WTC11 (cell line): ENCODE measurements around the gene PDE1A. TPM values are rescaled to one million over a fixed set of nuclear protein-coding genes. Genes with fewer than 3 reads are reported as not detected.

ENCODE experiments used
- ATAC-seq: fragments of 200-7000 bp; cut with Tn5 transposase; 2 replicates; pipeline ENCODE4 v1.10.0; 2021; ENCODE audit warnings: mild to moderate bottlenecking, moderate library complexity
- CTCF ChIA-PET: fragments of 300-600 bp; sonication (Branson Sonifier 250); formaldehyde crosslinking; loops from one replicate; lab custom pipeline; 2021; ENCODE audit warnings: antibody characterized with exemption; lab: Charles Lee
- POLR2A ChIA-PET: fragments of 350-600 bp; sonication (Branson Sonifier 250); formaldehyde crosslinking; loops from one replicate; lab custom pipeline; 2021; ENCODE audit warnings: antibody characterized with exemption; lab: Charles Lee
- DNase-seq: peaks from one replicate; pipeline ENCODE4 v3.0.0; 2021; ENCODE audit warnings: low spot score
- H3K27ac Mint-ChIP-seq: 2 replicates; pipeline ENCODE4 v1.8.0; 2021; ENCODE audit warnings: mixed read lengths
- H3K27me3 Mint-ChIP-seq: 2 replicates; pipeline ENCODE4 v1.8.0; 2021; ENCODE audit warnings: low read depth, mild to moderate bottlenecking, moderate library complexity, mixed read lengths
- H3K36me3 Mint-ChIP-seq: 2 replicates; pipeline ENCODE4 v1.8.0; 2021; ENCODE audit warnings: mixed read lengths
- H3K4me1 Mint-ChIP-seq: 2 replicates; pipeline ENCODE4 v1.8.0; 2022; ENCODE audit warnings: mixed read lengths
- H3K4me3 Mint-ChIP-seq: 2 replicates; pipeline ENCODE4 v1.8.0; 2021; ENCODE audit warnings: mild to moderate bottlenecking, moderate library complexity, mixed read lengths
- H3K9me3 Mint-ChIP-seq: 2 replicates; pipeline ENCODE4 v1.8.0; 2021; ENCODE audit warnings: mixed read lengths
- AFF4 ChIP-seq: sonication (generic); formaldehyde crosslinking; IDR thresholded peaks from 2 replicates; pipeline ENCODE4 v1.8.1; 2023; ENCODE audit warnings: mild to moderate bottlenecking, missing genetic modification reagents, borderline replicate concordance
- ELF4 ChIP-seq: sonication (generic); formaldehyde crosslinking; IDR thresholded peaks from 2 replicates; pipeline ENCODE4 v1.8.1; 2022; ENCODE audit warnings: low read depth, mild to moderate bottlenecking, moderate library complexity, missing genetic modification reagents
- EMX1 ChIP-seq: fragments of 250-450 bp; sonication (Bioruptor Pico); IDR thresholded peaks from 2 replicates; pipeline ENCODE4 v1.8.0; 2021; ENCODE audit warnings: mild to moderate bottlenecking
- IRF2 ChIP-seq: sonication (generic); formaldehyde crosslinking; IDR thresholded peaks from 2 replicates; pipeline ENCODE4 v1.8.0; 2022; ENCODE audit warnings: low read depth, missing genetic modification reagents, borderline replicate concordance
- JAZF1 ChIP-seq: fragments of 250-450 bp; sonication (Bioruptor Pico); IDR thresholded peaks from 2 replicates; pipeline ENCODE4 v1.9.0; 2021; ENCODE audit warnings: moderate library complexity, mild to moderate bottlenecking, inconsistent platforms
- MYBL2 ChIP-seq: sonication (generic); formaldehyde crosslinking; IDR thresholded peaks from 2 replicates; pipeline ENCODE4 v1.8.1; 2023; ENCODE audit warnings: mild to moderate bottlenecking, moderate library complexity, missing genetic modification reagents
- NFATC4 ChIP-seq: fragments of 250-450 bp; sonication (Bioruptor Pico); IDR thresholded peaks from 2 replicates; pipeline ENCODE4 v1.9.0; 2021; ENCODE audit warnings: mild to moderate bottlenecking
- PREB ChIP-seq: sonication (generic); formaldehyde crosslinking; IDR thresholded peaks from 2 replicates; pipeline ENCODE4 v1.8.1; 2022; ENCODE audit warnings: mild to moderate bottlenecking, missing genetic modification reagents, moderate library complexity, borderline replicate concordance
- PRRX2 ChIP-seq: fragments of 250-450 bp; sonication (Bioruptor Pico); IDR thresholded peaks from 2 replicates; pipeline ENCODE4 v1.8.0; 2021; ENCODE audit warnings: mild to moderate bottlenecking
- SMAD3 ChIP-seq: sonication (generic); formaldehyde crosslinking; IDR thresholded peaks from 2 replicates; pipeline ENCODE4 v1.8.0; 2022; ENCODE audit warnings: missing genetic modification reagents, mild to moderate bottlenecking, borderline replicate concordance
- SMAD4 ChIP-seq: sonication (generic); formaldehyde crosslinking; IDR thresholded peaks from 2 replicates; pipeline ENCODE4 v1.8.0; 2022; ENCODE audit warnings: mild to moderate bottlenecking, missing genetic modification reagents
- TCF7 ChIP-seq: sonication (generic); formaldehyde crosslinking; IDR thresholded peaks from 2 replicates; pipeline ENCODE4 v1.8.0; 2022; ENCODE audit warnings: mild to moderate bottlenecking, low read depth, missing genetic modification reagents, moderate library complexity
- TEAD4 ChIP-seq: sonication (generic); formaldehyde crosslinking; IDR thresholded peaks from 2 replicates; pipeline ENCODE4 v1.8.0; 2022; ENCODE audit warnings: mild to moderate bottlenecking, missing genetic modification reagents
- USF2 ChIP-seq: sonication (generic); formaldehyde crosslinking; IDR thresholded peaks from 2 replicates; pipeline ENCODE4 v1.8.1; 2023; ENCODE audit warnings: mild to moderate bottlenecking, missing genetic modification reagents, moderate library complexity
- ZNF121 ChIP-seq: sonication (generic); formaldehyde crosslinking; IDR thresholded peaks from 2 replicates; pipeline ENCODE4 v1.8.0; 2023; ENCODE audit warnings: missing genetic modification reagents
- ZNF416 ChIP-seq: fragments of 250-450 bp; sonication (Bioruptor Pico); IDR thresholded peaks from 2 replicates; pipeline ENCODE4 v1.9.0; 2021; ENCODE audit warnings: mild to moderate bottlenecking, inconsistent platforms
- ZNF423 ChIP-seq: fragments of 250-450 bp; sonication (Bioruptor Pico); IDR thresholded peaks from 2 replicates; pipeline ENCODE4 v2.1.2; 2022; ENCODE audit warnings: mild to moderate bottlenecking, moderate library complexity
- total RNA-seq: library from RNA; stranded (reverse); gene quantifications from 3 replicates; pipeline ENCODE4 v1.2.3, GENCODE V29; 2021
- TF ChIP-seq, protein P1 (sequence below): fragments of 250-450 bp; sonication (Bioruptor Pico); IDR thresholded peaks from 2 replicates; pipeline ENCODE4 v2.1.2; 2022; ENCODE audit warnings: mild to moderate bottlenecking, moderate library complexity
- TF ChIP-seq, protein P2 (sequence below): fragments of 250-450 bp; sonication (Bioruptor Pico); conservative IDR thresholded peaks from 2 replicates; pipeline ENCODE4 v1.9.0; 2021; ENCODE audit warnings: mild to moderate bottlenecking
- TF ChIP-seq, protein P3 (sequence below): sonication (generic); formaldehyde crosslinking; IDR thresholded peaks from 2 replicates; pipeline ENCODE4 v1.8.1; 2022; ENCODE audit warnings: low read depth, mild to moderate bottlenecking, moderate library complexity, missing genetic modification reagents, borderline replicate concordance
- TF ChIP-seq, protein P4 (sequence below): sonication (generic); formaldehyde crosslinking; conservative IDR thresholded peaks from 2 replicates; pipeline ENCODE4 v1.8.1; 2022; ENCODE audit warnings: mild to moderate bottlenecking, missing genetic modification reagents

Gene PDE1A
- total RNA-seq, 1 experiment from 2014 or later: not detected

DNA sequence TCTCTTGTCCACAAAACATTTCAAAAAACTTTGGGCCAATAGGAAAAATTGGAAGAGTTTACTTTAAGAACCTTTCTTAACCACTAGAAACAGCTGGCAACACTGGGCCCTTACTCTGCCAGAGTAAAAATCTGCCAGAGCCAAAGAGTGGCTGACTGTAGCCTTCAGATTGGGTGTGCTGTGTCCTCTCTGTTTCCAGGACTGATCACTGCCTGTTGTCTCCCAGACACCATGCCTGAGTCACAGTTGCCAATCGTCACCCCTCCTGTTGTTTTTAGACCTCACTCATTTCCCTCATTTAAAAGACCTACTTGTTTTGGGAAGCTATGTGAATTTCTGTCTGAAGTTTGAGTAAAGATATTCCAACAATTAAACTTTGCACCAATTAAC lies 282.1 kb downstream of the PDE1A start:
- ChIA-PET CTCF (interaction anchor here (0.6 kb wide), 1 partner anchor 67 kb away, joined by 3 read pairs; no protein-coding TSS in a partner anchor), POLR2A (no interaction called here)
- H3K4me1 Mint-ChIP-seq: peaks cover 17% of the 10 kb centered on the region
- no peak for DNase-seq
- H3K27ac Mint-ChIP-seq: no peak overlapping the region; the same call in 1 of the 2 replicates
- no peaks in the 10 kb centered on the region for H3K27me3 Mint-ChIP-seq
- no peaks in the 10 kb centered on the region for H3K36me3 Mint-ChIP-seq
- H3K4me3 Mint-ChIP-seq: no peak overlapping the region
- peak; percentile 69 for ATAC-seq
- TF ChIP-seq SMAD3 (CRISPR knock-in tag) (no peak), ZNF121 (CRISPR knock-in tag) (no peak), MYBL2 (CRISPR knock-in tag) (no peak), TEAD4 (CRISPR knock-in tag) (no peak), ZNF423 (CRISPR knock-in tag) (no peak), USF2 (CRISPR knock-in tag) (no peak), AFF4 (CRISPR knock-in tag) (no peak), EMX1 (CRISPR knock-in tag) (no peak), SMAD4 (CRISPR knock-in tag) (no peak)
- TF ChIP-seq, protein P1, sequence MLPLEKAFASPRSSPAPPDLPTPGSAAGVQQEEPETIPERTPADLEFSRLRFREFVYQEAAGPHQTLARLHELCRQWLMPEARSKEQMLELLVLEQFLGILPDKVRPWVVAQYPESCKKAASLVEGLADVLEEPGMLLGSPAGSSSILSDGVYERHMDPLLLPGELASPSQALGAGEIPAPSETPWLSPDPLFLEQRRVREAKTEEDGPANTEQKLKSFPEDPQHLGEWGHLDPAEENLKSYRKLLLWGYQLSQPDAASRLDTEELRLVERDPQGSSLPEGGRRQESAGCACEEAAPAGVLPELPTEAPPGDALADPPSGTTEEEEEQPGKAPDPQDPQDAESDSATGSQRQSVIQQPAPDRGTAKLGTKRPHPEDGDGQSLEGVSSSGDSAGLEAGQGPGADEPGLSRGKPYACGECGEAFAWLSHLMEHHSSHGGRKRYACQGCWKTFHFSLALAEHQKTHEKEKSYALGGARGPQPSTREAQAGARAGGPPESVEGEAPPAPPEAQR (CRISPR knock-in tag): no peak
- TF ChIP-seq, protein P2, sequence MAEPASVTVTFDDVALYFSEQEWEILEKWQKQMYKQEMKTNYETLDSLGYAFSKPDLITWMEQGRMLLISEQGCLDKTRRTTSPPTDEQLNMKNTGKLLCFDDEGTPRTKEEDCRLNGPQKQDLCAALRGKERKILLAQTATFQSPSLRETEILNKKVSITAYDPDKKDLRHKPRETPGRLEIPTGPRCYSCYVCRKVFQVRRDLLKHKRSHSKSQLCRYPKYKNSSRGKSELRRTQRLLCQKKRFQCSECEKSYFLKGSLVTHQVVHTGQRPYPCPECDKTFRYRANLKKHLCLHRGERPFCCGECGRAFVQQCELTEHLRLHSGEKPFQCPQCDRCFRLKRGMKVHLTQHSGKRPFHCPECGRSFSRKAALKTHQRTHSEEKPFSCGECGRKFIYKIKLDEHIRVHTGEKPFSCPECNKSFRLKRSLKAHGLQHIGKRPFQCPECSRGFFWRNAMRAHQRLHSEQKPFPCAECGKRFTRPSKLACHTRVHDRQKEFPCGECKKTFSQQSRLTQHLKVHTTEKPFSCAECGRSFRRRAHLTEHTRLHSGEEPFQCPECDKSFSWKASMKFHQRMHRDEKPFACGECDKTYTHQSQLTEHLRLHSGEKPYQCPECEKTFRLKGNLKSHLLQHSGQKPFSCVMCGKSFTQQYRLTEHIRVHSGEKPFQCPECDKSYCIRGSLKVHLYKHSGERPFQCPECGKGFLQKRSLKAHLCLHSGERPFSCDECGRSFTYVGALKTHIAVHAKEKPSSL (CRISPR knock-in tag): no peak
- TF ChIP-seq, protein P3, sequence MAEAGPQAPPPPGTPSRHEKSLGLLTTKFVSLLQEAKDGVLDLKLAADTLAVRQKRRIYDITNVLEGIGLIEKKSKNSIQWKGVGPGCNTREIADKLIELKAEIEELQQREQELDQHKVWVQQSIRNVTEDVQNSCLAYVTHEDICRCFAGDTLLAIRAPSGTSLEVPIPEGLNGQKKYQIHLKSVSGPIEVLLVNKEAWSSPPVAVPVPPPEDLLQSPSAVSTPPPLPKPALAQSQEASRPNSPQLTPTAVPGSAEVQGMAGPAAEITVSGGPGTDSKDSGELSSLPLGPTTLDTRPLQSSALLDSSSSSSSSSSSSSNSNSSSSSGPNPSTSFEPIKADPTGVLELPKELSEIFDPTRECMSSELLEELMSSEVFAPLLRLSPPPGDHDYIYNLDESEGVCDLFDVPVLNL (CRISPR knock-in tag): no peak
- TF ChIP-seq, protein P4, sequence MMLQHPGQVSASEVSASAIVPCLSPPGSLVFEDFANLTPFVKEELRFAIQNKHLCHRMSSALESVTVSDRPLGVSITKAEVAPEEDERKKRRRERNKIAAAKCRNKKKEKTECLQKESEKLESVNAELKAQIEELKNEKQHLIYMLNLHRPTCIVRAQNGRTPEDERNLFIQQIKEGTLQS (CRISPR knock-in tag): no peak
- no peaks in the 10 kb centered on the region for H3K9me3 Mint-ChIP-seq

DNA sequence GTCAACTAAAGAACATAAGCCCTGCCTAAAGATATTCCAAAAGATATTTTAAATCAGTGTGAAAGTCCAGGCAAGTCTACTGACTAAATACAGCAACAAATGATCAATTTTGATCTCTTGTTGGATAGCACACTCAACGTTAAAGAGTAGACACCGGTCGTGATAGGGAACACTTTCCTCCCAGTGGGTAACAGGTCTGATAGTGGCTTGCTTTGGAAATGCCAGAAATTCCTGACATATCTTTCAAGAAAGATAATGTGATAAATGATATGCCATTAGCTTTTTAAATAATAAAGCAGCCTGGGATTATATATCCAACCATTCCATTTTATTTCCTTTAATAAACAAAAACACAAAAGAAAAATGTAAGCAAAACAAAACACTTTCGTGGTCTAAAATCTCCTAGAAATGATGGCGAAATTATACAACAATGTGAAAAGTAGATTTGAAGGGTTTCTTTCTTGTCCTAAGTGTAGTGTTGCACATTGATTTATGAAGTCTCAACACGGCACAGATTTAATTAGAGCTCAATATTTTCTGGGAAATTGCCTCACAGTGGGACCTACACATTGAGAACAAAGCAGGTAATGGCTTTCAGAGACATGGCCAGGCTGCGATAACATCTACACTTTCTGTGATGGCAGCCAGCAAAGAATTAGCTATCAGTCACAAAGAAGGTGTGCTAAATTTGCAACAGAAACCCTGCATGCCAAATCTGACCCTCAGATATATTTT lies 282.6 kb downstream of the PDE1A start:
- ATAC-seq: peak; percentile 55
- H3K27me3 Mint-ChIP-seq: no peaks in the 10 kb centered on the region
- POLR2A ChIA-PET: no interaction called here
- no peak overlapping the region; the same call in 1 of the 2 replicates for H3K27ac Mint-ChIP-seq
- H3K9me3 Mint-ChIP-seq: no peaks in the 10 kb centered on the region
- H3K4me3 Mint-ChIP-seq: no peak overlapping the region
- no peak for DNase-seq
- H3K4me1 Mint-ChIP-seq: peaks cover 17% of the 10 kb centered on the region
- CTCF ChIA-PET: interaction anchor here (0.6 kb wide), 1 partner anchor 66 kb away, joined by 3 read pairs; no protein-coding TSS in a partner anchor
- H3K36me3 Mint-ChIP-seq: no peaks in the 10 kb centered on the region
- TF ChIP-seq ZNF416 (CRISPR knock-in tag) (no peak), IRF2 (CRISPR knock-in tag) (no peak), TCF7 (CRISPR knock-in tag) (no peak), PRRX2 (no peak), ZNF423 (CRISPR knock-in tag) (no peak), ELF4 (CRISPR knock-in tag) (no peak), JAZF1 (CRISPR knock-in tag) (no peak), PREB (CRISPR knock-in tag) (no peak), NFATC4 (no peak)
